Neural progenitor cell (in vitro differentiated cells): ENCODE data around the gene APOBEC3C.

Source experiments
- CTCF ChIP-seq: fragments of 200-600 bp; sonication (generic); IDR thresholded peaks from 2 replicates; pipeline ENCODE4 v1.5.1; 2017; ENCODE audit warnings: antibody characterized with exemption, mild to moderate bottlenecking
- EZH2 ChIP-seq: fragments of 200-600 bp; sonication (generic); IDR thresholded peaks from 2 replicates; pipeline ENCODE4 v1.6.1; 2017; ENCODE audit warnings: antibody characterized with exemption, mild to moderate bottlenecking, moderate library complexity
- EZH2phosphoT487 ChIP-seq: fragments of 200-600 bp; sonication (generic); IDR thresholded peaks from 2 replicates; pipeline ENCODE4 v1.6.1; 2017; ENCODE audit warnings: antibody characterized with exemption

- TF ChIP-seq CTCF (no peak), EZH2 (no peak), EZH2phosphoT487 (no peak)
Measured at GRCh38 chr22:39026509-39027150, 12.6 kb downstream of the APOBEC3C start.
